Panc1 (cell line): Measurements from ENCODE around the gene SOCS6. TPM values are rescaled to one million over a fixed set of nuclear protein-coding genes. Genes with fewer than 3 reads are reported as not detected.

Source experiments
- ATAC-seq: fragments of 200-7000 bp; cut with Tn5 transposase; 2 replicates; pipeline ENCODE4 v1.9.1; 2020; ENCODE audit warnings: mild to moderate bottlenecking, moderate library complexity
- BruUV-seq: library from RNA; stranded (reverse); fragments of 400-500 nt; replicated peaks from 2 replicates; lab custom pipeline; 2021; lab: Mats Ljungman, UMichigan
- CTCF ChIA-PET: fragments of 300-600 bp; sonication (Branson Sonifier 250); formaldehyde crosslinking; loops from one replicate; lab custom pipeline; 2022; ENCODE audit warnings: antibody characterized with exemption; lab: Charles Lee
- POLR2A ChIA-PET: fragments of 300-600 bp; sonication (Branson Sonifier 250); formaldehyde crosslinking; loops from one replicate; lab custom pipeline; 2022; ENCODE audit warnings: antibody characterized with exemption; lab: Charles Lee
- DNase-seq: peaks from one replicate; pipeline ENCODE4 v3.0.0-alpha.2; 2010; ENCODE audit warnings: low read depth, low spot score
- H3K27ac ChIP-seq: 2 replicates; pipeline ENCODE4 v1.5.1; 2011; ENCODE audit warnings: mild to moderate bottlenecking, low read length, inconsistent platforms
- H3K27me3 ChIP-seq: fragments of 200-500 bp; sonication (Bioruptor generic); 2 replicates; pipeline ENCODE4 v1.6.0; 2014; ENCODE audit warnings: low read length, inconsistent platforms; ENCODE audit not compliant: control insufficient read depth, insufficient read depth
- H3K36me3 ChIP-seq: fragments of 200-500 bp; sonication (Bioruptor generic); 2 replicates; pipeline ENCODE4 v1.5.1; 2014; ENCODE audit warnings: inconsistent platforms, mild to moderate bottlenecking, low read length, moderate library complexity; ENCODE audit not compliant: control insufficient read depth, insufficient read depth
- H3K4me1 ChIP-seq: 2 replicates; pipeline ENCODE4 v1.5.1; 2011; ENCODE audit warnings: inconsistent platforms, mild to moderate bottlenecking, low read length, moderate library complexity; ENCODE audit not compliant: control insufficient read depth, insufficient read depth
- H3K4me3 ChIP-seq, 2 experiments: 2 replicates each; pipeline ENCODE4 v1.5.1; 2011 to 2012; ENCODE audit warnings: low read depth in 2 of 2, low read length in 2 of 2, mild to moderate bottlenecking in 2 of 2, inconsistent platforms in 1 of 2, moderate library complexity in 1 of 2
- H3K9me3 ChIP-seq: fragments of 200-500 bp; sonication (Bioruptor generic); 2 replicates; pipeline ENCODE4 v1.5.1; 2014; ENCODE audit warnings: low read depth, mild to moderate bottlenecking, inconsistent platforms, low read length, moderate library complexity; ENCODE audit not compliant: control insufficient read depth, insufficient read depth
- POLR2AphosphoS5 ChIP-seq: IDR thresholded peaks from 2 replicates; pipeline ENCODE4 v1.6.1; 2012; ENCODE audit warnings: mild to moderate bottlenecking, low read depth, low read length, moderate library complexity
- SIN3A ChIP-seq: IDR thresholded peaks from 2 replicates; pipeline ENCODE4 v1.6.1; 2012; ENCODE audit warnings: low read depth, mild to moderate bottlenecking, low read length, moderate library complexity, borderline replicate concordance; ENCODE audit not compliant: insufficient read depth
- TCF7L2 ChIP-seq: IDR thresholded peaks from 2 replicates; pipeline ENCODE4 v1.6.1; 2011; ENCODE audit warnings: mild to moderate bottlenecking, low read depth, low read length, inconsistent platforms
- in situ Hi-C: cut with HindIII; loops from 2 replicates; pipeline ENCODE4 v1.10.0; 2016; ENCODE audit warnings: low sequenced_read_pairs, low pct_unique_long_range_greater_than_20kb
- intact Hi-C: fragments of 100-400 bp; cut with micrococcal nuclease; formaldehyde crosslinking; loops from one replicate; pipeline ENCODE4 v1.10.0; 2022; ENCODE audit not compliant: unreplicated experiment
- total RNA-seq: library from RNA; stranded (reverse); gene quantifications from one replicate; pipeline ENCODE4 v1.2.1, GENCODE V29; 2021; ENCODE audit not compliant: unreplicated experiment
- TF ChIP-seq, protein P1 (sequence below), 2 experiments: IDR thresholded peaks; 2 replicates each; pipeline ENCODE4 v1.6.1; 2011 to 2012; ENCODE audit warnings: low read depth in 2 of 2, control low read depth in 1 of 2, low read length in 1 of 2, mild to moderate bottlenecking in 1 of 2, moderate library complexity in 1 of 2; ENCODE audit not compliant: insufficient read depth in 1 of 2
- TF ChIP-seq, protein P2 (sequence below): fragments of 450-650 bp; IDR thresholded peaks from 2 replicates; pipeline ENCODE4 v1.5.1; 2017; ENCODE audit warnings: mild to moderate bottlenecking

The SOCS6 gene
- total RNA-seq, 1 experiment from 2014 or later, result 43.0 TPM

DNA sequence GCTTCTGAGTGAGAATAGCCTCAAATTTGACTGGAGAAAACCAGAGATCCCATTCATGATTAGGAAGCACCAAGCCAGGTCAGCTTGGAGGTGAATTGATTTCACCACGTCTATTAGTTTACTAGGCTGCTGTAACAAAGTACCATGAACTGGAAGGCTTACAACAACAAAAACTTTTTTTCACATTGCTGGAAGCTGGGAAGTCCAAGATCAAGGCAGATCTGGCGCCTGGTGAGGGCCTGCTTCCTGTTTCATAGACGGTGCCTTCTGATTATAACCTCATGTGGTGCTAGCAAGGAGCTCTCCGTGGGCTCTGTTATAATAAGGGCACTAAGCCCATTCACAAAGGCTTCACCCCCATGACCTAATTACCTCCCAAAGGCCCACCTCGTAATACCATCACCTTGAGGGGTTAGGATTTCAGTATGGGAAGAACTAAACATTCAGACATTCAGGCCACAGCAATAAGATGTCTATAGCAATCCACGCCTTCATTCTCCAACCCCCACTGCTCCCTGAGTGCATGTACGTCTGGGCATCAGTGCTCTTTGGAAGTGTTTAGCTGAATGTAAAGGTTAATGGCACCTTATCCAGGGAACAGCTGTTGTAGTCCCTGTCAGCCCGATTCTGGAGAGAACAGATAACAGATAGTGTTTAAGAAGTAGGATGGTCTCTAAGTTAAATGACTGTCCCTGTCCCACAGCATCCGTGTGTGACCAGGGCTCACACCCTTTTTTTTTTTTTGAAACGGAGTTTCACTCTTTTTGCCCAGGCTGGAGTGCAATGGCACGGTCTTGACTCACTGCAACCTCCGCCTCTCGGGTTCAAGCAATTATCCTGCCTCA is 89.2 kb downstream of the SOCS6 start:
- TF ChIP-seq, protein P1, sequence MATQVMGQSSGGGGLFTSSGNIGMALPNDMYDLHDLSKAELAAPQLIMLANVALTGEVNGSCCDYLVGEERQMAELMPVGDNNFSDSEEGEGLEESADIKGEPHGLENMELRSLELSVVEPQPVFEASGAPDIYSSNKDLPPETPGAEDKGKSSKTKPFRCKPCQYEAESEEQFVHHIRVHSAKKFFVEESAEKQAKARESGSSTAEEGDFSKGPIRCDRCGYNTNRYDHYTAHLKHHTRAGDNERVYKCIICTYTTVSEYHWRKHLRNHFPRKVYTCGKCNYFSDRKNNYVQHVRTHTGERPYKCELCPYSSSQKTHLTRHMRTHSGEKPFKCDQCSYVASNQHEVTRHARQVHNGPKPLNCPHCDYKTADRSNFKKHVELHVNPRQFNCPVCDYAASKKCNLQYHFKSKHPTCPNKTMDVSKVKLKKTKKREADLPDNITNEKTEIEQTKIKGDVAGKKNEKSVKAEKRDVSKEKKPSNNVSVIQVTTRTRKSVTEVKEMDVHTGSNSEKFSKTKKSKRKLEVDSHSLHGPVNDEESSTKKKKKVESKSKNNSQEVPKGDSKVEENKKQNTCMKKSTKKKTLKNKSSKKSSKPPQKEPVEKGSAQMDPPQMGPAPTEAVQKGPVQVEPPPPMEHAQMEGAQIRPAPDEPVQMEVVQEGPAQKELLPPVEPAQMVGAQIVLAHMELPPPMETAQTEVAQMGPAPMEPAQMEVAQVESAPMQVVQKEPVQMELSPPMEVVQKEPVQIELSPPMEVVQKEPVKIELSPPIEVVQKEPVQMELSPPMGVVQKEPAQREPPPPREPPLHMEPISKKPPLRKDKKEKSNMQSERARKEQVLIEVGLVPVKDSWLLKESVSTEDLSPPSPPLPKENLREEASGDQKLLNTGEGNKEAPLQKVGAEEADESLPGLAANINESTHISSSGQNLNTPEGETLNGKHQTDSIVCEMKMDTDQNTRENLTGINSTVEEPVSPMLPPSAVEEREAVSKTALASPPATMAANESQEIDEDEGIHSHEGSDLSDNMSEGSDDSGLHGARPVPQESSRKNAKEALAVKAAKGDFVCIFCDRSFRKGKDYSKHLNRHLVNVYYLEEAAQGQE (IDR thresholded peaks at IDR 0.05; ENCODE audit: insufficient read depth in 1 of 2, low read depth in 2 of 2, low read length in 1 of 2), result no peak
- TF ChIP-seq POLR2AphosphoS5 (no peak), SIN3A (no peak), TCF7L2 (no peak; the same call in 1 of the 2 replicates)
- TF ChIP-seq, protein P2, sequence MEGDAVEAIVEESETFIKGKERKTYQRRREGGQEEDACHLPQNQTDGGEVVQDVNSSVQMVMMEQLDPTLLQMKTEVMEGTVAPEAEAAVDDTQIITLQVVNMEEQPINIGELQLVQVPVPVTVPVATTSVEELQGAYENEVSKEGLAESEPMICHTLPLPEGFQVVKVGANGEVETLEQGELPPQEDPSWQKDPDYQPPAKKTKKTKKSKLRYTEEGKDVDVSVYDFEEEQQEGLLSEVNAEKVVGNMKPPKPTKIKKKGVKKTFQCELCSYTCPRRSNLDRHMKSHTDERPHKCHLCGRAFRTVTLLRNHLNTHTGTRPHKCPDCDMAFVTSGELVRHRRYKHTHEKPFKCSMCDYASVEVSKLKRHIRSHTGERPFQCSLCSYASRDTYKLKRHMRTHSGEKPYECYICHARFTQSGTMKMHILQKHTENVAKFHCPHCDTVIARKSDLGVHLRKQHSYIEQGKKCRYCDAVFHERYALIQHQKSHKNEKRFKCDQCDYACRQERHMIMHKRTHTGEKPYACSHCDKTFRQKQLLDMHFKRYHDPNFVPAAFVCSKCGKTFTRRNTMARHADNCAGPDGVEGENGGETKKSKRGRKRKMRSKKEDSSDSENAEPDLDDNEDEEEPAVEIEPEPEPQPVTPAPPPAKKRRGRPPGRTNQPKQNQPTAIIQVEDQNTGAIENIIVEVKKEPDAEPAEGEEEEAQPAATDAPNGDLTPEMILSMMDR, result no peak
- in situ Hi-C loops, result no loop called here
- no peaks in the 10 kb centered on the region for H3K27me3 ChIP-seq
- no peak overlapping the region for H3K4me3 ChIP-seq
- ChIA-PET POLR2A (interaction anchor here (0.7 kb wide), 1 partner anchor 81 kb away, joined by 4 read pairs; no protein-coding TSS in a partner anchor), CTCF (no interaction called here)
- BruUV-seq, result no TSS peak
- no peaks in the 10 kb centered on the region for H3K9me3 ChIP-seq
- intact Hi-C loops, result loop anchor here (10.0 kb wide), 1 partner anchor 83 kb away; no protein-coding TSS in a partner anchor
- DNase-seq (no peak), ATAC-seq (peak; percentile 50)
- H3K27ac ChIP-seq, result peak overlapping the region; percentile 98
- no peaks in the 10 kb centered on the region for H3K36me3 ChIP-seq
- peaks cover 75% of the 10 kb centered on the region for H3K4me1 ChIP-seq

Other genes with a start within 250 kb of the SOCS6 start
- 16.9 TPM for gene RTTN, start 83.4 kb upstream of the SOCS6 start, total RNA-seq